B cell (primary cell): ENCODE measurements around the gene SPRED2. TPM values are rescaled to one million over a fixed set of nuclear protein-coding genes. Genes with fewer than 3 reads are reported as not detected.

Source experiments
- ATAC-seq: fragments of 200-7000 bp; cut with Tn5 transposase; one replicate; pipeline ENCODE4 v1.10.0; 2021; ENCODE audit warnings: low read depth, mild to moderate bottlenecking, moderate number of reproducible peaks, moderate library complexity
- CTCF ChIA-PET: fragments of 350-600 bp; sonication (Branson Sonifier 250); formaldehyde crosslinking; loops from one replicate; lab custom pipeline; 2021; ENCODE audit warnings: antibody characterized with exemption, inconsistent platforms; lab: Charles Lee
- POLR2A ChIA-PET: fragments of 350-600 bp; sonication (Branson Sonifier 250); formaldehyde crosslinking; loops from one replicate; lab custom pipeline; 2021; ENCODE audit warnings: antibody characterized with exemption; lab: Charles Lee
- DNase-seq: peaks from one replicate; pipeline ENCODE4 v3.0.0; 2013
- H2AFZ ChIP-seq: 2 replicates; pipeline ENCODE4 v1.6.1; 2012; ENCODE audit warnings: mild to moderate bottlenecking, low read depth, low read length; ENCODE audit not compliant: insufficient read depth, poor library complexity, severe bottlenecking
- H3K27ac ChIP-seq, 2 donors: 1 replicate in 1 of 2; 2 replicates in 1 of 2; pipeline ENCODE4 v1.5.1; 2012 to 2013; ENCODE audit warnings: low read length in 2 of 2, mild to moderate bottlenecking in 2 of 2, moderate library complexity in 1 of 2
- H3K27me3 ChIP-seq, 4 experiments: fragments of 200-600 bp in 1 of 4; sonication (generic) in 1 of 4; replicated peaks in 1 of 4; 1 replicate in 2 of 4; 2 replicates in 2 of 4; pipeline versions ENCODE4 v1.6.1 to v1.7.0; 2013 to 2016; ENCODE audit warnings: low read length in 3 of 4, mild to moderate bottlenecking in 2 of 4, mixed read lengths in 1 of 4, moderate library complexity in 1 of 4; ENCODE audit not compliant: insufficient read depth in 4 of 4, control insufficient read depth in 3 of 4; ENCODE audit errors: control extremely low read depth in 1 of 4
- H3K36me3 ChIP-seq, 2 experiments: replicated peaks in 1 of 2; 1 replicate in 1 of 2; 2 replicates in 1 of 2; pipeline versions ENCODE4 v1.6.1 to v1.7.1; 2013; ENCODE audit warnings: low read length in 1 of 2; ENCODE audit not compliant: insufficient read depth in 2 of 2, control insufficient read depth in 1 of 2; ENCODE audit errors: control extremely low read depth in 1 of 2, extremely low read depth in 1 of 2
- H3K4me1 ChIP-seq, 2 donors: fragments of 200-600 bp in 1 of 2; sonication (generic) in 1 of 2; 1 replicate in 1 of 2; 2 replicates in 1 of 2; pipeline versions ENCODE4 v1.5.1 to v1.6.1; 2013 to 2017; ENCODE audit warnings: low read length in 2 of 2; ENCODE audit not compliant: control insufficient read depth in 2 of 2, insufficient read depth in 2 of 2
- H3K4me2 ChIP-seq: replicated peaks from 2 replicates; pipeline ENCODE3; 2012; ENCODE audit warnings: mild to moderate bottlenecking, low read depth, low read length; ENCODE audit not compliant: poor library complexity, severe bottlenecking
- H3K4me3 ChIP-seq, 5 experiments: fragments of 200-600 bp in 1 of 5; sonication (generic) in 1 of 5; 1 replicate in 3 of 5; 2 replicates in 2 of 5; pipeline versions ENCODE4 v1.5.1 to v1.7.0; 2011 to 2016; ENCODE audit warnings: low read length in 4 of 5, mild to moderate bottlenecking in 4 of 5, low read depth in 2 of 5, control low read depth in 1 of 5, moderate library complexity in 1 of 5; ENCODE audit not compliant: insufficient read depth in 1 of 5; ENCODE audit errors: control extremely low read depth in 1 of 5, extremely low read depth in 1 of 5
- H3K79me2 ChIP-seq: fragments of 200-600 bp; sonication (generic); one replicate; pipeline ENCODE4 v1.6.0; 2016; ENCODE audit warnings: low read length; ENCODE audit not compliant: control insufficient read depth, insufficient read depth
- H3K9ac ChIP-seq: fragments of 200-600 bp; sonication (generic); 2 replicates; pipeline ENCODE4 v1.6.1; 2017; ENCODE audit warnings: mild to moderate bottlenecking, low read length, moderate library complexity
- H3K9me3 ChIP-seq, 3 donors: one replicate each; pipeline versions ENCODE4 v1.6.1 to v1.7.1; 2013; ENCODE audit warnings: low read length in 2 of 3; ENCODE audit not compliant: control insufficient read depth in 2 of 3, insufficient read depth in 1 of 3; ENCODE audit errors: control extremely low read depth in 1 of 3
- H4K20me1 ChIP-seq: 2 replicates; pipeline ENCODE4 v1.6.0; 2012; ENCODE audit warnings: mild to moderate bottlenecking, low read length; ENCODE audit not compliant: insufficient read depth, control insufficient read depth, poor library complexity, severe bottlenecking
- H3K27ac Mint-ChIP-seq: one replicate; pipeline ENCODE4 v1.8.0; 2021; ENCODE audit warnings: mixed read lengths
- H3K27me3 Mint-ChIP-seq: one replicate; pipeline ENCODE4 v1.8.0; 2021; ENCODE audit warnings: mixed read lengths
- H3K4me1 Mint-ChIP-seq: one replicate; pipeline ENCODE4 v1.8.0; 2021; ENCODE audit warnings: mixed read lengths
- H3K4me3 Mint-ChIP-seq: one replicate; pipeline ENCODE4 v1.8.0; 2021; ENCODE audit warnings: mixed read lengths
- H3K9me3 Mint-ChIP-seq: one replicate; pipeline ENCODE4 v1.8.0; 2022; ENCODE audit warnings: mixed read lengths; ENCODE audit not compliant: insufficient read depth
- CTCF ChIP-seq: fragments of 200-600 bp; IDR thresholded peaks from one replicate; pipeline ENCODE4 v1.8.0; 2022; ENCODE audit warnings: antibody characterized with exemption, mild to moderate bottlenecking
- EZH2 ChIP-seq: IDR thresholded peaks from 2 replicates; pipeline ENCODE4 v1.6.1; 2012; ENCODE audit warnings: borderline replicate concordance, low read depth, mild to moderate bottlenecking, moderate library complexity, low read length; ENCODE audit not compliant: insufficient read depth, poor library complexity, severe bottlenecking
- WGBS: methylation state at CpG from one replicate; pipeline ENCODE4 v1.1.5; 2013; ENCODE audit warnings: missing lambda C conversion rate; ENCODE audit not compliant: insufficient coverage; 5-methylcytosine and 5-hydroxymethylcytosine counted together
- intact Hi-C: fragments of 100-400 bp; cut with micrococcal nuclease; formaldehyde crosslinking; loops from one replicate; pipeline ENCODE4 v1.10.0; 2022
- polyA plus RNA-seq: library from polyadenylated mRNA; depleted of rRNA; stranded (reverse); fragments of >200 nt; gene quantifications from 2 replicates; pipeline ENCODE4 v1.2.3, GENCODE V29; 2012
- total RNA-seq, 2 donors: library from RNA; stranded (reverse); fragments of 120-200 nt in 1 of 2; gene quantifications; 1 replicate in 1 of 2; 2 replicates in 1 of 2; pipeline versions ENCODE4 v1.2.3 to v1.2.4, GENCODE V29; 2013 to 2022

The SPRED2 gene
- total and polyA plus RNA-seq, 2 donors (not counting 1 experiment from before 2014, with no cell fraction given) = 0.40 to 1.3 TPM

- Histone ChIP-seq H4K20me1 (no peaks in the 10 kb centered on the region), H2AFZ (no peak overlapping the region), H3K79me2 (no peaks in the 10 kb centered on the region), H3K27ac (no peak overlapping the region), H3K36me3 (peaks cover 0 to 1% of the 10 kb centered on the region in 2 experiments), H3K9ac (no peak overlapping the region), H3K9me3 (peaks cover 0 to 10% (median 0%) of the 10 kb centered on the region in 3 donors), H3K4me2 (no peak overlapping the region), H3K4me3 (no peak overlapping the region), H3K4me1 (no peaks in the 10 kb centered on the region), H3K27me3 (no peaks in the 10 kb centered on the region)
- intact Hi-C loops = no loop called here
- Mint-ChIP-seq H3K4me1 (no peaks in the 10 kb centered on the region), H3K4me3 (no peak overlapping the region), H3K9me3 (no peaks in the 10 kb centered on the region), H3K27ac (no peak overlapping the region), H3K27me3 (peaks cover 6% of the 10 kb centered on the region)
- CTCF ChIA-PET = no interaction called here
- TF ChIP-seq CTCF (no peak), EZH2 (no peak)
- ATAC-seq = no peak
- POLR2A ChIA-PET = interaction anchor here (0.6 kb wide), 1 partner anchor 262 kb away, joined by 6 read pairs; no protein-coding TSS in a partner anchor
- WGBS = 94% methylated on average over 6 of the region's 8 CpGs
- no peak for DNase-seq
Measured at GRCh38 chr2:65309699-65310098, 122.7 kb downstream of the SPRED2 start.

GRCh38 chr2:65305934-65306333 is 126.5 kb downstream of the SPRED2 start:
- H3K4me1 Mint-ChIP-seq = peaks cover 17% of the 10 kb centered on the region
- intact Hi-C loops = no loop called here
- TF ChIP-seq EZH2 = no peak
- H3K27ac ChIP-seq = no peak overlapping the region
- H3K27ac Mint-ChIP-seq = no peak overlapping the region
- H3K36me3 ChIP-seq = no peaks in the 10 kb centered on the region
- H3K4me3 ChIP-seq = no peak overlapping the region
- WGBS = no CpG with 5 or more reads among the region's 2 CpGs
- H3K9me3 ChIP-seq = no peaks in the 10 kb centered on the region
- H3K27me3 ChIP-seq = peaks cover 0 to 6% (median 0%) of the 10 kb centered on the region in 4 experiments
- no peak overlapping the region for H3K4me3 Mint-ChIP-seq
- H3K27me3 Mint-ChIP-seq = peaks cover 9% of the 10 kb centered on the region
- H3K4me2 ChIP-seq = no peak overlapping the region
- no peak overlapping the region for H3K9ac ChIP-seq
- DNase-seq (no peak), ATAC-seq (no peak)
- no peaks in the 10 kb centered on the region for H3K79me2 ChIP-seq
- no peaks in the 10 kb centered on the region for H4K20me1 ChIP-seq
- POLR2A ChIA-PET = no interaction called here
- no peak overlapping the region for H2AFZ ChIP-seq
- H3K9me3 Mint-ChIP-seq = no peaks in the 10 kb centered on the region
- CTCF ChIA-PET = no interaction called here
- H3K4me1 ChIP-seq = peaks cover 16% of the 10 kb centered on the region in 2 donors
